GM12801 (cell line): ENCODE data around the gene ATG16L2.

Experiments
- CTCF ChIP-seq: IDR thresholded peaks from one replicate; pipeline ENCODE4 v1.5.1; 2011; ENCODE audit warnings: control low read depth; ENCODE audit not compliant: insufficient read length; ENCODE audit errors: extremely low read depth

Gene ATG16L2

GRCh38 chr11:72771507-72771906 is 42.7 kb upstream of the ATG16L2 start:
- no peak for TF ChIP-seq CTCF

- TF ChIP-seq CTCF: no peak
Observed at GRCh38 chr11:72772059-72772458, 42.2 kb upstream of the ATG16L2 start.

GRCh38 chr11:72773291-72773690 is 40.9 kb upstream of the ATG16L2 start:
- no peak for TF ChIP-seq CTCF

GRCh38 chr11:72773696-72774095 is 40.5 kb upstream of the ATG16L2 start:
- no peak for TF ChIP-seq CTCF

GRCh38 chr11:72774499-72774898 is 39.7 kb upstream of the ATG16L2 start:
- no peak for TF ChIP-seq CTCF

GRCh38 chr11:72775288-72776110 is 38.7 kb upstream of the ATG16L2 start:
- no peak for TF ChIP-seq CTCF

- no peak for TF ChIP-seq CTCF
Observed at GRCh38 chr11:72776117-72776843, 37.9 kb upstream of the ATG16L2 start.
